ENCODE results near the gene GDNF. TPM values are rescaled to one million over a fixed set of nuclear protein-coding genes. Genes with fewer than 3 reads are reported as not detected.
"Not testable (repeated sequence)": the region's sequence is repeated elsewhere in the genome, so short reads cannot be mapped to it uniquely, and the experiment has no call there.

Gene GDNF
- total RNA-seq, 4 donors from 2014 or later: 1.5 to 6.0 (median 2.1) TPM

DNA sequence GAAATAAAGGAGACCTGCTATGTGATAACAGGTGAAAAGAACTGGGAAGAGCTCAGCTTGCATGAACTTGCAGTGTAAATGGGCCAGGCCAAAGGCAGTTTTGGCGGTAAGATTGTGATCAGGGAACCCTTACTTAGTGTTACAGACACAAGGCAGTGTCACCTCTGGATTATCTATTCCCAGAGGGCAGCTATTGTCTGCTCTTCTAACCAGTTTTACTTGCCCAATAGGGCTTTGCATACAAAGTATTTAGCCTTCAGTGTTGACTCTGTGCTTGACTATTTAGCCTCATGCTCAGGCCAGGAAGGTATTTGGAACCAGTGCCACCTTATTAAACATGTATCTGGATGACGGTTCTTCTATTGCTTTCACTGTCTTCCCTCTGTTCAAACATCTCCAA is 38.3 kb downstream of the GDNF start:
- no peak for DNase-seq

DNA sequence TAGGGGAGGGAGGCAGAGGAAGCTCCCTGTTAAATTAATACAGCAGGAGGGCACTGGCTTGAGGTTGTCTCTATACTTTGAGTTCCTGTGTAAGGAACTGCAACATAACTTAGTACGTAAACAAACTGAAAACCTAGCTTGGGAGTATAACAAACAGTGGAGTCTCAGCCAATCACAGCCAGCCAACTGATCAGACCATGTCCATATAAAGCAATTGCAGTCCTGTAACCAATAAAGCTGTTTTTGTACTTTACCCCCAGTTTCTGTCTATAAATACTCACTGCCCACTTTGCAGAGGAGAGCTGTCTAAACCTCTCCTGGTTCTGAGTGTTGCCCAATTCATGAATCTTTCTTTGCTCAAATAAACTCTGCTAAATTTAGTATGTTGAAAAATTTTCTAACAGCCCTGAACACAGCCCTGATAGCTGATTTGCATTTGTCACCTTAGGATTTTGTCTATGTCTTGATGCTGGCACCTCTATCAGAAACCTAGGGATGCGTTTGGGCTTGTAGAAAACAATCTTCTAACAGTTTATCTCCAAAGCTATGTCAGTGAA is 39.9 kb downstream of the GDNF start:
- no peak for TF ChIP-seq POLR2A (IDR thresholded peaks at IDR 0.05)
- no peak for TF ChIP-seq CTCF (IDR thresholded peaks at IDR 0.05 in 4 of 5, conservative IDR thresholded peaks at IDR 0.05 in 1 of 5)
- no peak overlapping the region for H3K4me3 ChIP-seq
- no peak for DNase-seq
- no peak overlapping the region for H3K27ac ChIP-seq
- no peak for ATAC-seq
- in situ Hi-C loops (cut with MboI; ENCODE audit: low sequenced_read_pairs in 4 of 4) (no loop called here), intact Hi-C loops (cut with DNase I; ENCODE audit: low total_unique reads) (no loop called here)
- H3K4me1 ChIP-seq: no peaks in the 10 kb centered on the region
- no peaks in the 10 kb centered on the region for H3K36me3 ChIP-seq
- H3K27me3 ChIP-seq: no peaks in the 10 kb centered on the region
- no peaks in the 10 kb centered on the region for H3K9me3 ChIP-seq

More for the DNA sequence above, 38.3 kb downstream of the GDNF start:
- H3K9me3 ChIP-seq: no peaks in the 10 kb centered on the region
- intact Hi-C loops (cut with DNase I; ENCODE audit: low total_unique reads) (no loop called here), in situ Hi-C loops (cut with MboI; ENCODE audit: low sequenced_read_pairs in 4 of 4) (no loop called here)
- no peak overlapping the region for H3K4me3 ChIP-seq
- H3K27ac ChIP-seq: no peak overlapping the region
- H3K4me1 ChIP-seq: no peaks in the 10 kb centered on the region
- TF ChIP-seq POLR2A (IDR thresholded peaks at IDR 0.05) (no peak), CTCF (IDR thresholded peaks at IDR 0.05 in 4 of 5, conservative IDR thresholded peaks at IDR 0.05 in 1 of 5) (no peak)
- no peak for ATAC-seq
- no peaks in the 10 kb centered on the region for H3K27me3 ChIP-seq
- no peaks in the 10 kb centered on the region for H3K36me3 ChIP-seq

- H3K4me3 ChIP-seq; H3K9me3 ChIP-seq; DNase-seq; H3K27ac ChIP-seq; H3K4me1 ChIP-seq; H3K27me3 ChIP-seq; H3K36me3 ChIP-seq; intact Hi-C loops (cut with DNase I; ENCODE audit: low total_unique reads); ATAC-seq; in situ Hi-C loops (cut with MboI; ENCODE audit: low sequenced_read_pairs in 4 of 4): not testable (repeated sequence)
These were observed 43.4 kb downstream of the GDNF start for GRCh38 chr5:37796435-37796834.

GRCh38 chr5:37795292-37795691 is 44.5 kb downstream of the GDNF start:
- in situ Hi-C loops (cut with MboI; ENCODE audit: low sequenced_read_pairs in 4 of 4); H3K27me3 ChIP-seq; intact Hi-C loops (cut with DNase I; ENCODE audit: low total_unique reads); H3K27ac ChIP-seq; H3K9me3 ChIP-seq; ATAC-seq; H3K36me3 ChIP-seq; H3K4me1 ChIP-seq; H3K4me3 ChIP-seq; DNase-seq: not testable (repeated sequence)

GRCh38 chr5:37792975-37793631 is 46.7 kb downstream of the GDNF start:
- no peak for TF ChIP-seq CTCF (IDR thresholded peaks at IDR 0.05 in 4 of 5, conservative IDR thresholded peaks at IDR 0.05 in 1 of 5)
- TF ChIP-seq POLR2A (IDR thresholded peaks at IDR 0.05): no peak
- H3K4me3 ChIP-seq: no peak overlapping the region
- H3K9me3 ChIP-seq: no peaks in the 10 kb centered on the region
- in situ Hi-C loops (cut with MboI; ENCODE audit: low sequenced_read_pairs in 4 of 4) (no loop called here), intact Hi-C loops (cut with DNase I; ENCODE audit: low total_unique reads) (no loop called here)
- ATAC-seq (no peak), DNase-seq (no peak)
- H3K27me3 ChIP-seq: no peaks in the 10 kb centered on the region
- H3K27ac ChIP-seq: no peak overlapping the region
- no peaks in the 10 kb centered on the region for H3K36me3 ChIP-seq
- H3K4me1 ChIP-seq: no peaks in the 10 kb centered on the region

DNA sequence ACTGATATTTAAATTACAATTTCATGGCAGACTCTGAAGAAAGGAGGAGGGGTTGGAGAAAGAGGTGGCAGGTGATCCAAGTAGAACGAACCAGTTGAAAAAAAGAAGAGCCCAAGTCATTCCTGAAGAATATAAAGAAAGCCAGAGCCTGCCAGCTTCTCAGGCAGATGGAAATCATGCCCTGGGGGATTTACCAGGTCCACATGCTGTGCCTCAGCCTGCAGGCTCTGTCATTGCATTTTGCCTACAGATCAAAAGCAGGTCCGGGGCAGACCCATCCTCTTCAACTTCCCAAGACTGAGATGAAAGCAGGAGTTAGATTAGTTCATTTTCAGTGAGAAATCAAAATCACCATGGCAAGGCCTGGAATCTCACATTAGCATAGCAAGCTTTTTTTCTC is 48.5 kb downstream of the GDNF start:
- no peak for ATAC-seq
- no peaks in the 10 kb centered on the region for H3K4me1 ChIP-seq
- H3K4me3 ChIP-seq: no peak overlapping the region
- H3K27me3 ChIP-seq: no peaks in the 10 kb centered on the region
- no peak for DNase-seq
- in situ Hi-C loops (cut with MboI; ENCODE audit: low sequenced_read_pairs in 4 of 4) (no loop called here), intact Hi-C loops (cut with DNase I; ENCODE audit: low total_unique reads) (no loop called here)
- H3K36me3 ChIP-seq: no peaks in the 10 kb centered on the region
- TF ChIP-seq POLR2A (IDR thresholded peaks at IDR 0.05) (no peak), CTCF (IDR thresholded peaks at IDR 0.05 in 4 of 5, conservative IDR thresholded peaks at IDR 0.05 in 1 of 5) (no peak)
- H3K27ac ChIP-seq: no peak overlapping the region
- H3K9me3 ChIP-seq: no peaks in the 10 kb centered on the region

Data from gastrocnemius medialis (tissue), 4 donors.